Measurements from ENCODE around the gene MIDN.
A peak's percentile ranks its signal among the peaks of the same experiment; 100 is the strongest.

Gene MIDN

DNA sequence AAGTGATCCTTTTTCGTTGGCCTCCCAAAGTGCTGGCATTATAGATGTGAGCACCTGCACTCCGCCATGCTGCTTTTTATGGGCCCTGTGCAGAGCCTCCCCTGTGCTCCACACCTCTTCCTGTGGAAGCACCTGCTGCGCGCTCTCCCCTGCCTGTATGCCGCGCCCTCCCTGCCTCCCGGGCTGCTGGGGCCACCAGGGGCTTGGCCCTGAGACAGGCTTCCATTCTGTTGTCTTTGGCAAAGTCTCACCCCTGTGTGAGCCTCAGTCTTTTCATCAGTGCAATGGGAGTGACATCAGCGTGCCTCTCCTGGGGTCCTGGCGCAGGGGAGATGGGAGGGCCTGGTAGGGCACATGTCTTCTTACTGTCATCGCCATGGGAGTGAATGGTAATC, 28.2 kb downstream of the MIDN start:
- ChIA-PET CTCF (interaction anchor here (4.7 kb wide), 1 partner anchor 95 kb away, joined by 87 read pairs; no protein-coding TSS in a partner anchor), POLR2A (interaction anchor here (0.5 kb wide), 1 partner anchor 167 kb away, joined by 4 read pairs; no protein-coding TSS in a partner anchor)
- no peak for DNase-seq (ENCODE audit: extremely low spot score)
- TF ChIP-seq CTCF (IDR thresholded peaks at IDR 0.05; ENCODE audit: control extremely low read depth, extremely low read depth, low read depth, missing control alignments), result no peak

DNA sequence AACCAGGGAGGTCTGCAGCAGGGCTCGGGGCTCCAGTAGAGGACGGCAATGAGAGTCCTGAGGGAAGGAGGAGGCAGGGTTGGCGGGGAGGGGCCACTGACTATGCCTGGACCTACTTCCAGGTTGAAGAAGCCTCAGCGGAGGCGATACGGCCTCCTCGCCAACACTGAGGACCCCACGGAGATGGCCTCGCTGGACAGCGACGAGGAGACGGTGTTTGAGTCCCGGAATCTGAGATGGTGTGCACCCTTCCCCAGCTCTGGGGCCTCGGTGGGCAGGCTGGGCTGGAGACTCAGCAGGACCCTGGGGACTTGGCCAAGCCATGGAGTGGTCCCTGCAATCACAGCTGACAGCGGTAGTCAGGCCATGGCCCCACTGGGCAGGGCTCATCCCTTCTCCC, 28.7 kb downstream of the MIDN start:
- no peak for DNase-seq (ENCODE audit: extremely low spot score)
- ChIA-PET POLR2A (interaction anchor here (0.5 kb wide), 1 partner anchor 166 kb away, joined by 4 read pairs; no protein-coding TSS in a partner anchor), CTCF (interaction anchor here (0.7 to 4.7 kb wide), 3 partner anchors 33 to 167 kb away, joined by 3 to 87 read pairs (median 20); no protein-coding TSS in a partner anchor)
- TF ChIP-seq CTCF (IDR thresholded peaks at IDR 0.05; ENCODE audit: control extremely low read depth, extremely low read depth, low read depth, missing control alignments), result no peak

- ChIA-PET CTCF (interaction anchor here (1.0 to 4.7 kb wide), 4 partner anchors 10 to 123 kb away, joined by 3 to 87 read pairs (median 20); partner anchors contain the start of gene CIRBP), POLR2A (interaction anchor here (0.9 to 2.1 kb wide), 2 partner anchors 9 to 94 kb away, joined by 3 to 10 read pairs; partner anchors contain the start of gene CIRBP)
- DNase-seq (ENCODE audit: extremely low spot score), result no peak
- TF ChIP-seq CTCF (IDR thresholded peaks at IDR 0.05; ENCODE audit: control extremely low read depth, extremely low read depth, low read depth, missing control alignments), result no peak
Measured at GRCh38 chr19:1278074-1278473, 29.7 kb downstream of the MIDN start.

DNA sequence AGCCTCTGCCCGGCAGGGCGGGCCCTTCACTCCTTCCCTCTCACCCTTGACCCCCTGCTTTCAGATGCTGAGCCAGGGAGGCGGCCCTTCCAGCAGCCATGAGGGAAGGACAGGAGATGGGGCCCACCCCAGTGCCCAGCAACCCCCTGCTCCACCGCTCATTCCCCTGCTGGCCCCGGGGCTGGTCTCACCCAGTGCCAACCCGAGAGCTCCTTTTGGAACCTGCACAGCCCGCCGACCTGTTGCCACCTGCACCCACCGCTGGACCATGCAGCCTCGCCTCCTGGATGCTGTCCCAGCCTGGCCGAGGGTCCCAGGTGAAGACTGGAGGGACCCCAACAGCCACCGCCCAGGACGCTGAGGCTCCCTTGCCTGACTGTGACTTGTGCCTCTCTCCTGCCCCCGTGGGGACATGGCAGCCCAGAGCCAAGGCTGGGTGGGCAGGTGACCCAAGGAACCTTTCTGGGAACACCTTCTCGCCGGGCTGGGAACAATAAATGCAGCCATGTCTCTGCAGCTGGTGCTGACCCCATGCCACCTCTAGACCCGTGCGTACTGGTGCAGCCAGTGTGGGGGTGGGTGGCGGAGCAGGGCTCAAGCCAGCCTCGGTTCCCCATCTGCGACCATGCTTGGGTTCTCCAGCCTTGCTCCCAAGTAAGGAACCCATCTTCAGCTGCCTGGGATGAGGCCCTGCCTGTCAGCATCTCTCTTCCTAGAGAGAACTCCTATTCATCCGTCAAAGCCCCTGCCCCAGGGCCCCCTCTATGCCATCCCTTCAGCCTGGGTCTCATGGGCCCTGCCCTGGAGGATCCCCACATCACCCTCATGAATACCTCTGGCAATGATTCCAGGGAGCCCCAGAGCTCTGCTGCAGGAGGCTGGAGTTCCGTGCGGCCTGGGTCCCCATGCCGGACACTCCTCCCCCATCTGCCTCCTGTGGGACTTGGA, 30.6 kb downstream of the MIDN start:
- no peak for DNase-seq (ENCODE audit: extremely low spot score)
- TF ChIP-seq CTCF (IDR thresholded peaks at IDR 0.05; ENCODE audit: control extremely low read depth, extremely low read depth, low read depth, missing control alignments), result no peak
- CTCF ChIA-PET, result interaction anchor here (0.6 to 4.7 kb wide), 29 partner anchors 11 to 667 kb away, joined by 3 to 87 read pairs (median 4); partner anchors contain the start of genes CIRBP and NDUFS7
- POLR2A ChIA-PET, result interaction anchor here (2.1 kb wide), 1 partner anchor 10 kb away, joined by 10 read pairs; the partner anchor contains the start of gene CIRBP

DNA sequence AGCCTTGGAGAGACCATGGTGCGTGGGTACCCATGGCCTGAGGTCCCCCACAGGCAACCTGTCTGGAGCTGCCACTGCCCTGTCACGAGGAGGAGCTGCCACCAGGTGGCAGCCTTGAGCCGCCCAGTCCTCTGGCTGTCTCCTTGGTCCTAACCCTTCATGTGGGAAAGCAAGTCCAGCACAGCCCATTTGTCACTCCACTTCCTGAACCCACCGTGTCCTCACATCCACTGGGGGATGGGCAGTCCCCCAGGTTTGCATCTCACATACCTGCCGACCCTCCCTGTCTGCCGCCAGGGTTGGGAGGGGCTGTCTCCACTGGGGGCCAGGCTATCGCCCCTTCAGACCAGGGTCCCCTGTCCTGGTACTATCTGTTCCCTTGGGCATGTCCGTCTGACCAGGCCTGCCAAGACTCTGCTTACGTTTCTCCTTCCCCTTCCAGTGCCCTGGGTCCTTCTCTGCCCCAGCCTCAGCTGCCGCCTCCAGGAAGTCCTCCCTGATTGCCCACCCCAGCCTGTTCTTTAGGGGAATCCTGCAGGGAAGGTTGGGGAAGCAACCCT, 31.5 kb downstream of the MIDN start:
- ChIA-PET POLR2A (interaction anchor here (0.5 to 2.1 kb wide), 2 partner anchors 11 to 123 kb away, joined by 9 to 10 read pairs; partner anchors contain the start of gene CIRBP), CTCF (interaction anchor here (0.6 to 4.7 kb wide), 29 partner anchors 12 to 668 kb away, joined by 3 to 87 read pairs (median 3); partner anchors contain the start of genes CIRBP and NDUFS7)
- TF ChIP-seq CTCF (IDR thresholded peaks at IDR 0.05; ENCODE audit: control extremely low read depth, extremely low read depth, low read depth, missing control alignments), result peak; percentile 96
- DNase-seq (ENCODE audit: extremely low spot score), result peak; percentile 87

Data from GM10248 (cell line).